IPS-18c (cell line): ENCODE results near the gene CLSTN2.

Experiments used
- H3K4me3 ChIP-seq: 2 replicates; pipeline ENCODE4 v1.7.0; 2013; ENCODE audit warnings: low read depth, mild to moderate bottlenecking, low read length, moderate library complexity; ENCODE audit not compliant: insufficient read depth
- H3K9me3 ChIP-seq: one replicate; pipeline ENCODE4 v1.6.1; 2013; ENCODE audit warnings: mild to moderate bottlenecking, low read length, moderate library complexity; ENCODE audit not compliant: control insufficient read depth, insufficient read depth

The CLSTN2 gene

DNA sequence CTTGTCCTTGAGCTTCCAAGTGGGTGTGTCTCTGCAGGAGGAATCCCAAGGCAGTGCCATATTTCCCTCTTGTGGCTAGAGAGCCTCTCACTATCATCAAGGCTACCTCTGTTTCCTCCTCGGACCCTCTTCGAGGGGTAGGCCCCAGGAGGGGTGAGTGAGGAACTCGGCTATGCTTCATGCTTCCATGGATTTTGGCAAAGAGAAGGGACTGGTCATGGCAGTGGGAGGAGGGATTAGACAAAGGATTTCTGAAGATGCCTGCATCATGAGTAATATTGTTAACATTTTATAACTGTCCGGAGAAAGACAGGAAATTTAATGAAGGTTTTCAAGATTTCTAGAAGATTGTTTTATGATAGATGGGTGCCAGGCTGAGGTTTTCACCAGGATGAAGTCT, 241.5 kb downstream of the CLSTN2 start:
- H3K9me3 ChIP-seq, result no peaks in the 10 kb centered on the region
- H3K4me3 ChIP-seq, result no peak overlapping the region; the same call in 1 of the 2 replicates

DNA sequence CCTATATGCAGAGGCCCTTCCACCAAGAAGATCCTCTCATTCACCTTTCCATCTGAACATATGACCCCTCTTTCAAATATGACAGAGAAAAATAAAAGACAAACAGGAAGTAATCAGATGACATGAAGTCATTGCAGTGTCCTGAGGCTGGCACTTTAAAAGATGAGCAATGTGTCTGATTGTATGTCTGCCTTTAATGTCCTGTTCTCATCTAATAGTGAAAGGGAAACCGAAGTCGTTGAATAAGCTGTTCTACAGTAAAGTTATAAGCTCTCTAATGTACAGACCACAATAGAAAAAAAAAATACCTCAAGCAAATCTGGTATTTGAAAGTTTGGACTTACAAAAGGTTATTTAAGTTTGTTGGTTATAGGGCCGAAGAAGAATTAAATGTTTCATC, 243.0 kb downstream of the CLSTN2 start:
- H3K4me3 ChIP-seq, result no peak overlapping the region

DNA sequence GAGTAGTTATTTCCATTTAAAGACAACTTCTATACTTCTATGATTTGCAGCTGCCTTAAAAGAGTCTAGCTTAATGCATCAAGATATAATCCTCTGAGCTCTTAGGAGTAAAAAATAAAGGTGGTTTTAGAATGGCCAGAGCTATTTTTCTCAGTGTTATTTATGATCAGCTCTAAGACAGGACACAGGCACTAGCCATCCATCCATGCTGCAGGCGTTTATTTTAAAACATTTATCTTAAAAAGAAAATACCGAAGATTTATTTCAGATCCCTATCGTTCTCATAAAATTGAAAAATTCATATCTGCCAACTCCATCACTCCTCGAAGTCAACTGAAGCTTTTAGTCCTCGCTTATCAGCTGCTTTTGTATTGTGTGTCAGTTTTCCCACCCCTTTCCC, 243.5 kb downstream of the CLSTN2 start:
- Histone ChIP-seq H3K9me3 (no peaks in the 10 kb centered on the region), H3K4me3 (no peak overlapping the region)

More for the DNA sequence above, 243.0 kb downstream of the CLSTN2 start:
- H3K9me3 ChIP-seq, result no peaks in the 10 kb centered on the region

DNA sequence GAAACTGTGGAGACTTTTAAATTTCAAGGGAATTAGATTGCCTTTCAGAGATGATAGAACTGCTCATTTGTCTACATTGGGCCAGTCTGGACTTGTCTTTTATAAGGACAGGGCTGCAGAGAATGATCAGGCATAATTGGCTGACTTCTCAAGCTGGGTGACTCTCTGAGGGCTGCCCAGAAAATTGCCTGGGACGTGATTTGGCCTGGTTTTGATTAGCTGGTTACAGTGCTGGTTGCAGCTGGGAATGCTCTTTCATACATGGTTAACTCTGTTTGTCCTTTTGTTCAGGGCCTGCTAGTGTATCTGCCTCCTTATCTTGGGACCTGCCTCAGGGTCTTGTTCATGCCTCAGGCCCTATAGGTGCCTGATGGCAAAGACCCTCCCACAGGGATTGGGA, 245.6 kb downstream of the CLSTN2 start:
- no peaks in the 10 kb centered on the region for H3K9me3 ChIP-seq

DNA sequence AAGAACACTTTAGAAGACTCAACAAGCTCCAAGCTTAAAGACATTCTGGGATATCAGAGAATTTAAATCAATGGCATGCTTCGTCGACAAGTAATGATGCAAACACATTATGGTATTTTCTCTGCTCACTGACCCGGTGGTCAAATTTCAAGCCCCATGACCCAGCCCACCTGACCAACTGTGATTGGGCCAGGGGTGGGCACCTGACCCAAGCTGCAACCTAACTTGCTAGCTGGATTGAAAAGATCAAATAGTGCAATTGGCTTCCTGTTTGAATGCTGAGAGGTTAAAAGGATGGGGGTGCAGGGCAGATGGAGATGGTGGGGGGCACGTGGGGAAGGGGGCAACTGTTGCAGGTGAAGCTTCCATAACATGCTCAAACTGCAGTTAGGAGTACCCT, 250.4 kb downstream of the CLSTN2 start:
- Histone ChIP-seq H3K9me3 (no peaks in the 10 kb centered on the region), H3K4me3 (no peak overlapping the region)

More for the DNA sequence above, 245.6 kb downstream of the CLSTN2 start:
- no peak overlapping the region for H3K4me3 ChIP-seq

DNA sequence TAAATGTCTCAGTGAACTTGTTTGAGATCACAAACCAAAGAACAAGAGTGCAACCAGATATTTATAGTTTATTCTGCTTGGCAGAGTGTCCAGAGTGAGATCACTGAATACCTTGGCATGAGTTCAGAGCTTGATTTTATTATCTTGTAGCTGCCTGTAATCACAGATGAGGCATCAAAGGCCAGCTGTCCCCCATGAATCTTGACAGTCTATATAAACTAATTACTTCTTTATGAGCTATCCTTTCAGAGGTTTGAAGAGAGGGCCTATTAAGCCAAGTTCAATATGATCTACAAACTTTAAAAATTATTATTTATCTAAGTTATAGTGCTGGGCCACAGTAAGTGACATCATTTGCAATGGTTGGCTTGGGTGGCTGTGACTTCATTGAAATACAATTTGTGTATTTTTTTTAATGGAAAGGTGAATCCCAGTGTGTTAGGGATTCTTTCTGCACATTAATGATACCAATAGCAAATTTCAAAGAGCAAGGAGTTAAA, 251.5 kb downstream of the CLSTN2 start:
- Histone ChIP-seq H3K4me3 (no peak overlapping the region), H3K9me3 (no peaks in the 10 kb centered on the region)

DNA sequence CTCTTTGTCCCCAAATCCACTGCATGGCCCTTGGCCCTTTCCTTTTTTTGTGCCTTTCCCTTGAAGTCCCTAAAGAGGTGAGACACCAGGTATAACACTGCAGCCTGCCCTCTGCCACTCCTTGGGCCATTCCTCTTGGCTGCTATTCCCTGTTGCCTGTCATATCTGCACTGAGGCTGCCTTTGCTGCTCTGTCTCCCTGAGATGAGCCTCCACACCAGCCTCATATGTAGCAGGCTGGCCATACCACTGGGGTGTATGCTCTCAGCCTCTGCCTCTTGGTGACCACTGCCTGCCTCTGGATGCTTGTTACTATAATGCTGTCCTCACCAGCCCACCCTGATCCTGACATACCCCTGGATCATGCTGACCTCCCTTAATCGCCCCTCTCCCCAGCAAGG, 252.0 kb downstream of the CLSTN2 start:
- H3K4me3 ChIP-seq, result no peak overlapping the region
- no peaks in the 10 kb centered on the region for H3K9me3 ChIP-seq

DNA sequence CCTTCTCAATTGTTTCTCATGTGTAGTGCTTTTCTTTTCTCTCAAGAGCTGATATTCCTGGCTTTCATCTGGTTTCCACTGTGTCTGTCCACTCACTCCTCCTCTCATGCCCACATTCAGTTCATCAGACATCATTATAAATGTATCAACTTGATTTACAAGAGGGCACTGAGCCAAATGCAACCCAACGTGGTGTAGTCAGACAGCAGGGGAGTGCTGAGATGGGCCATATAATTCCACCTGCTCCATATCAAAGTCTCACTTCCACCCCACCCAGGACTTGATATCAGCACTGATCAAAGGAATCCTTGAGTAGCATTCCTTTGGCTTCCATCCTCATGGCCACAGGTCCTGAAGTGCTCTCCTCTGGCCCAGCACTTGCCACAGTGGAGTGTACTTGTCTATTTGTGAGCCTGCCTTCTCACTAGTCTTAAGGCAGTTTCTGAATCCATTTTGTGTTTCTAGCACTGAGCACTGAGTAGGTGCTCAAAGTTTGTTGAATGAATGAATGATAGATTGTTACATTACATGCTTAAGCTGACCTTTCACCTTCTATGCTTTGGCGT, 252.8 kb downstream of the CLSTN2 start:
- Histone ChIP-seq H3K4me3 (no peak overlapping the region), H3K9me3 (no peaks in the 10 kb centered on the region)

DNA sequence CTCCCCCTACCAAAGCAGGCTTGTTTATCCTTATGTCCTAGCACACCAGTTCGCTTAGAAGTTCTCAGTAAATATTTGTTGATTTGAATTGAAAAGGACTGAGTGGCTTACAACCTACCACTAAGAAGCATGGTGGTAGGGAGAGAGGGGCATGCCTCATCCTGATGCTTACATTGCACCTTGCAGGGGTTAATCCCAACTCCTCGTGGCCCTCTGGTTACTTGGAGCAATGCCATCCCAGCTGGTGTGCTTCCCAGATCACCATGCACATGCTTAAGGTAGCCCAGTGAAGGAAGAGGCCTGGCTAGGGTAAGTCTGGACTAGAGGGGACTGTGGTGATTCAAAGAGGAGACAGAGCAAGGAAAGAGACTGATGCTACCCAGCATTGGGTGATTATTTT, 253.3 kb downstream of the CLSTN2 start:
- Histone ChIP-seq H3K9me3 (no peaks in the 10 kb centered on the region), H3K4me3 (no peak overlapping the region)

DNA sequence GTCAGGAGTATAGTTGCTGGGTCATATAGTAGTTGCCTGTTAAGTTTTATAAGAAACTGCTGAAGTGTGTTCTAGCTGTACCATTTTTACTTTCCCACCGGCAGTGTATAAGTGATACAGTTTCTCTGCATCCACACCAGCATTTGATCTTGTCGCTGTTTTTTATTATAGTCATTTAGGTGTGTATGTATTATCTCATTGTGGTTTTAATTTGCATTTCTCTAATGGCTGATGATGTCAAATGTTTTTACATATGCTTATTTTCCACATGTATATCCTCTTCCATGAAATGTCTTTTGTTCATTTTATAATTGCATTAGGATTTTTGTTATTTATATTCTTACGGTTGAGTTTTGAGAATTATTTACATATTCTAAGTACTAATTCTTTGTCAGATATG, 254.3 kb downstream of the CLSTN2 start:
- Histone ChIP-seq H3K9me3 (no peaks in the 10 kb centered on the region), H3K4me3 (no peak overlapping the region)

DNA sequence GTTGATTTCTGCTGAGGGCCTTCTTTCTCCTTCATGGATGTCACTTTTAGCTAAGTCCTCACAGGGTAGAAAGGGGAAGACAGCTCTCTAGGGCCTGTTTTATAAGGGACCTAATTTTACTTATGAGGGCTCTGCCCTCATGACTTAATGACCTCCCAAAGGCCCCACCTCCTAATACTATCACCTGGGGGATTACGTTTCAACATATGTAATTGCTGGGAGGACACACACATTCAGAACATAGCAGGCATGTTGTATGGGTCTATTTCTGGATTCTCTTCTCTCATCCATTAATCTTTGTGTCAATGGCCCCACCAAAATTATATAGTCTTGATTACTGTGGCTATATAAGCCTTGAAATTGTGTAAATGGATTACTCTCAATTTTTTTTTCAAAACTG, 255.0 kb downstream of the CLSTN2 start:
- Histone ChIP-seq H3K4me3 (no peak overlapping the region), H3K9me3 (no peaks in the 10 kb centered on the region)

DNA sequence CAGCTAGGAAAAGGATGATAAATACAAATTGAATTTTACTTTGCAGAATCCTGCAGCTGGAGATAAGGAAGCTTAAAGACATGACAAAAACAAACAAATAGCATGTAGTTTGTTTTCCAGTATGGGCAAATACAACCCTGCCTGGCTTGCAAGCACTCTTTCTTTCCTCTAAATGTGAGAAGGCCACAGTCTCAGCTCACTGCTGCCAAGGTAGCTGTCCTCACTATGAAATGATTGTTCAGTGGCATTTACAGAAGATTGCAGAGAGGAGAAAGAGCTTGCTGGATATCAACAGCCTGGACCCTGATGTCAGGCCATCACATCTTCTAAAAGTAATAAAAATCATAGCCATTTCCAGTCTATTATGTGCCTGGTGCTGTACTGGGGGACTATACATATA, 262.0 kb downstream of the CLSTN2 start:
- Histone ChIP-seq H3K4me3 (no peak overlapping the region), H3K9me3 (no peaks in the 10 kb centered on the region)

DNA sequence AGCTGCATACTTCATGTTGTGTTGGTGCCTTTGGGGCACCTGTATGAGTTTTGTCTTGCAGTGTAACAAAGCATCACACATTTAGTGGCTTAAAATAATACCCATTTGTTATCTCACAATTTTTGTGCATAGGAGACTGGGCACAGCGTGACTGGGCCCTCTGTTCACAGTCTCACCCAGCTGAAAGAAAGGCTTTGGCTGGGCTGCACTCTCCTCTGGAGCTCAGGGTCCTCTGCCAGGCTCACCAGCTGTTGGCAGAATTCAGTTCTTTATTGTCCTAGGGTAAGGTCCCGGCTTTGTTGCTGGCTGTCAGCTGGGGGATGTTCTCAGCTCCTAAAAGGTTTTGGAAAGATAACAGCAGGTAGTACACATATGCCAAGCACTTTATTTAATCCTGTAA, 263.3 kb downstream of the CLSTN2 start:
- Histone ChIP-seq H3K4me3 (no peak overlapping the region), H3K9me3 (no peaks in the 10 kb centered on the region)

DNA sequence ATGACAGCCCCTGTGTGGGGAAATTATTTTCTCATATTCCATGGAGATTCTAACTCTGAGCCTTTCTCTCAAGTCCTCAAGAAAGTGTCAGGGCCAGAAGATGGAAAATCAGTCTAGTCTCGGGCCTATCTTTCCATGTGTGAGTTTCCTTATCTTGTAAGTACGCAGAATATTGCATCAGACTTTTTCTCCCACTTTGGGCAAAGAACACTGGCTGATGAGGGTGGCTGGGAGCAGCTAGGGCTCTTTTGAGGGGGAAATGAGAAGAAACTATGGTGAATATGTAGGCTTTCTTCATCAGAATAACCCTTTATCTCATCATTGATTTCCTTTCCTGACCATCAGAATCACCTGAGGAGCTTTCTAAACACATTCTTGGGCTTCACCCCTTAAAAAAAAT, 264.0 kb downstream of the CLSTN2 start:
- no peaks in the 10 kb centered on the region for H3K9me3 ChIP-seq
- H3K4me3 ChIP-seq, result no peak overlapping the region

DNA sequence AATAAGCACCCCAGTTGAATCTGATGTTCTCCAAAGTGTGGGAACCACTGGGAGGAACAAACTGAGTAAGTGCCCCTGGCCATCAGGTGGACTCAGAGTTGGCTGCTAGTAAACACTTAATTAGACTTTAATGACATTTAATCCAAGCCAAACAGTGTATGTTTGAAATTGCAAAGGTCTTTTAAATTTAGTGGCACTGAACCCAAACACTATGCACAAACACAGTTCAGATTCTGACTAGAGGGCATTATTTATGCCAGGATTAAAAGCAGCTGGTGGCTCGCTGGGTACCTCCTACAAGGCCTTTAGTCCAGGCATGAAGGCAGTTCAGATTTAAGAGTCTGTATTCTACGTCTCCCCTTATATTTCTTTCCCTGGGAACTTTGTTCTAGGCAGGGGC, 264.8 kb downstream of the CLSTN2 start:
- H3K9me3 ChIP-seq, result no peaks in the 10 kb centered on the region
- H3K4me3 ChIP-seq, result no peak overlapping the region

DNA sequence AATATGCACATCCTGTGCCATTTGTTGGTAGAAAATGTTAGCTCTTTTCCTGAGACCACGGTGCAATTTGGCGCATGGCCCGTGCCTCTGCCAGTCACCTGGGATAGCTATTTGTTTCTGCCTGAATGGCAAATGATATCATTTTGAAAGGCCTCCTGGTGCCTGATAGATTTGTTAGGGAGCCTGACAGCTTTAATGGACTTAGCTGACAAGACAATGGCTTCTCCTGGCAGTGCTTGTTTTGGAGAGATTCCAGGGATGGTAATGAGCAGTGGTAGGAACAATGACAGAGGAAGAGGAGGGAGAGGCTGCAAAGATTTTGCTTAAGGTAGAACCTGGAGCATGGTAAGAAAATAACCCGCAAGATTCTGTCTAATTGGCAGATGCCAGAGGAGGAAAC, 268.5 kb downstream of the CLSTN2 start:
- Histone ChIP-seq H3K4me3 (no peak overlapping the region), H3K9me3 (no peaks in the 10 kb centered on the region)

DNA sequence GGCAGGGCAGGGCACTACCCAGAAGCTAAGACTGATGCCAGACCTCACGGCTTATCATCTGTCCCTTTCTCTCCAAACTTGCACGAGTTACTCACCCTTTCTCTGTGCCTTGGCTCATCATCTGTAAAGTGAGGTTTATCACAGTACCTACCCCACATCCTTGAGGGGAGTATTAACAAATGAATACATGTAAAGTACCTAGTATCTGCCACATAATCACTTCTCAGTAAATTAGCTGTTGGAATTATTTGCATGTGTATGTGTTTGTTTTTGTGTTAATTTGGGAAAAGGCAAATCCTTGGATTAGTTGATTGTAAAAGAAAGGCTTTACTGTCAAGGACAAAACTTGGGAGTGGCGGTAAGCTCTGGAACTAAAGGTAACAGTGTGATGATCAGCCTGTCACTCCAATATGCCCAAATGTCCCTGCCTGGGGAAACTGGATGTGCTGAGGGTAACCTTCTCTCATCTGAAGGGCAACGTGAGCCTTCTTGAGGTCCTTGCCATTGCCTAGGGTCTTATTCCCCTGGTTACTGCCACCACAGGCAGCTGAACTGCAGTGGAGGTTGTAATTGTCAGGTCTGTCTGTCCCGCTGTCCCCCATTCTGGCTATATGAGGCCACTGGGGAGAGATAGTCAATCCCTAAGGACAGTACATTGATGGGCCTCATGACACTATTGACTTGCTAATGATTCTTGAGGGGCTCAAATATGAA, 269.4 kb downstream of the CLSTN2 start:
- Histone ChIP-seq H3K4me3 (no peak overlapping the region), H3K9me3 (no peaks in the 10 kb centered on the region)

DNA sequence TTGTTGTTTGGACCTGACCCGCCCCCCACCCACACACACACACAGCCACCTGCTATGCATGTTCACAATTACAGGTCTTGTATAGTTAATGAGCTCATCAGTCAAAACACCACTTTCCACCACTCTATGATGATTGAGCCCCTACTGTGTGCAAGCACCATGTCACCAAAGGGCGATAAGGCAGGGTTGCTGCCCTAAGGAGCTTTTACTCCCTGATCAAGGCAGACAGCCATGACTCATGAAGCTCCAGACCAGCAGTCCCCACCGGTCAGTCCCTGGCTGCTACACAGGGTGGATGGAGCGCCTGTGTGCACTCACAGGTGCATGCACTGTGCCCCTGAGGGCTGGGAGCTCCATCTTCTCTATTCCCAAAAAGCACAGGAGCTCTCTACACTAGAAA, 270.6 kb downstream of the CLSTN2 start:
- Histone ChIP-seq H3K9me3 (no peaks in the 10 kb centered on the region), H3K4me3 (no peak overlapping the region)
